IgD-negative memory B cell (primary cell): ENCODE results near the gene BSND. TPM values are rescaled to one million over a fixed set of nuclear protein-coding genes. Genes with fewer than 3 reads are reported as not detected.

Experiments
- H3K27ac Mint-ChIP-seq, 3 donors: one replicate each; pipeline ENCODE4 v1.8.0; 2020 to 2022; ENCODE audit warnings: mild to moderate bottlenecking in 3 of 3, mixed read lengths in 3 of 3, moderate library complexity in 1 of 3
- H3K27me3 Mint-ChIP-seq: one replicate; pipeline ENCODE4 v1.8.0; 2021; ENCODE audit warnings: mixed read lengths
- H3K36me3 Mint-ChIP-seq: one replicate; pipeline ENCODE4 v1.8.0; 2020; ENCODE audit warnings: mild to moderate bottlenecking, mixed read lengths
- H3K4me1 Mint-ChIP-seq, 3 donors: one replicate each; pipeline ENCODE4 v1.8.0; 2020 to 2022; ENCODE audit warnings: mixed read lengths in 3 of 3, mild to moderate bottlenecking in 1 of 3
- H3K4me3 Mint-ChIP-seq, 4 donors: one replicate each; pipeline ENCODE4 v1.8.0; 2020 to 2022; ENCODE audit warnings: mild to moderate bottlenecking in 4 of 4, mixed read lengths in 4 of 4, moderate library complexity in 3 of 4
- H3K9me3 Mint-ChIP-seq, 3 donors: one replicate each; pipeline ENCODE4 v1.8.0; 2020 to 2021; ENCODE audit warnings: mixed read lengths in 3 of 3, mild to moderate bottlenecking in 1 of 3
- polyA plus RNA-seq: library from polyadenylated mRNA; unstranded; fragments of 300-500 nt; fragmentation: Illumina TruSeq; gene quantifications from one replicate; pipeline ENCODE4 v1.2.3, GENCODE V29; 2021

The BSND gene
- polyA plus RNA-seq, 1 donor from 2014 or later, result not detected

DNA sequence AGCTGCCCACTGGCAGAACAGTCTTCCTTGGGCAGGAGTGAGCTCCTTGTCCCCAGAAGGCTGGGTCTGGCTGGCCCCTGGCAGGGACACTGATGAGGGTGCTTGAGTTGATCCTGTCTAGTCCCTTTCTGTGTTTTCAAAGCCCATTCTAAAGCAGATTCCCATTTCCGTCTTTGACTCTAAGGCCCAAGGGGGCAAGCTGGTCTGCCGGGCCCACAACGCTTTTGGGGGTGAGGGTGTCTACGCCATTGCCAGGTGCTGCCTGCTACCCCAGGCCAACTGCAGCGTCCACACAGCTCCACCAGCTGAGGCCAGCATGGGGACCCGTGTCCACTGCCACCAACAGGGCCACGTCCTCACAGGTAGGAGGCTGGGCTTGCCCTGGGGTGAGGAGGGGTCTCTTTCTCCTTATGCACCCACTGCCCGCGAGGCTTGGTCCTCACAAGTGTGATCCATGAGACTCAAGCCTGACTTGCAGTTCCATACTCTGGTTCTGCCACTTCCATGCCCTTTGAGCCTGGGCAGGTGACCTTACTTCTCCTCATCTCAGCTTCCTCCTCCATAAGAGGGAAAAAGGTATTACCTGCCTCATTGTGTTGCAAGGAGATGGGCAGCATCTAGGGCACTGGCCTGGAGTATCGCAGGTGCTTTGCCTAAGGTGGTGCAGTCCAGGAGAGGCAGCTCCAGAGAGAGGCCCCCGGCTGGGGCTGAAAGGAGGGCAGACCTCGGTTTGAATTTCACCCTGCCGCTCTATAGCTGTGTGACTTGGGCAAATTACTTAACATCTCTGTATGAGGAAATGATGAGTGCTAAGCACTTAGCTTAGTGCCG is 60.8 kb downstream of the BSND start:
- Mint-ChIP-seq H3K4me1 (no peaks in the 10 kb centered on the region), H3K27me3 (no peaks in the 10 kb centered on the region), H3K9me3 (no peaks in the 10 kb centered on the region), H3K27ac (no peak overlapping the region), H3K4me3 (no peak overlapping the region), H3K36me3 (no peaks in the 10 kb centered on the region)

DNA sequence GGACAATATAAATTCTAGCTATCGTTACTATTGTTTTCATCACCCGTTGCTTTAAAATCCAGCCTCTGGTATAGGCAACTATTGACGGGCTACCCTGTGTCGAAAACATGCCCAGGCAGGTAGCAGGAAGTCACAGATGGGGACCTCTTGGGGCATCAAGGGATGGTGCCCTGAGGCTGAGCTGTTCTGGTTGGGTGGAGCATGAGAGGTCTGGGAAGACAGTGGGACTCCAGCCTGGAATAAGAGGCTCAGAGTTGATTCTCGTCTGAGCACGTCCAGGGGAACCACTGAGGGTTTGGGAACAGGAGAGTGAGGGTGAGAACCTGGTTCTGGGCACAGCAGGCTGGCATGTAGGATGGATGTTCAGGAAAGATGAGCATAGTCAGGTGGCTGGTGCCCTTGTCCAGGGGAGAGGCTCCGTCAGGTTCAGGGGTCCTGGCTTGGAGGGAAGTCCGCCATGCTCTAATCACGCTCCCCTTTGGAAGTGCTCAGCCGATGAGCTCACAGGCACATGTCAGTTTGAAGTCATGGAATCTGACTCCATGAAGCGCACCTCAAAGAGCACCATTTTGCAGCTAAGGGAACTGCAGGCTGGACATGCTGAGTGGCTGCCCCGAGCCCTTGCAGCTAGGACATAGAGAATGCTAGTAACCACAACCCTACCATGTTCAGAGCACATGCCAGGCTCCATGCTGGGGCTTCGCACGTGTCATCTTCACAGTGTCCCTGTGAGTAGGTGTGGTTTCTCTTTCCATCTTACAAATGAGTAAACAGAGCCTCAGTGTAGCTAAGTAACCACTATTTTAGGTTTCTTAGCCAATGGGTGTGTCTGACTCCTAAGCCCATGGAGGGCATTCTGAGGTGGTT is 61.6 kb downstream of the BSND start:
- Mint-ChIP-seq H3K4me1 (peaks cover 0 to 4% (median 0%) of the 10 kb centered on the region in 3 donors), H3K36me3 (no peaks in the 10 kb centered on the region), H3K27me3 (no peaks in the 10 kb centered on the region), H3K9me3 (no peaks in the 10 kb centered on the region), H3K4me3 (no peak overlapping the region), H3K27ac (no peak overlapping the region)

DNA sequence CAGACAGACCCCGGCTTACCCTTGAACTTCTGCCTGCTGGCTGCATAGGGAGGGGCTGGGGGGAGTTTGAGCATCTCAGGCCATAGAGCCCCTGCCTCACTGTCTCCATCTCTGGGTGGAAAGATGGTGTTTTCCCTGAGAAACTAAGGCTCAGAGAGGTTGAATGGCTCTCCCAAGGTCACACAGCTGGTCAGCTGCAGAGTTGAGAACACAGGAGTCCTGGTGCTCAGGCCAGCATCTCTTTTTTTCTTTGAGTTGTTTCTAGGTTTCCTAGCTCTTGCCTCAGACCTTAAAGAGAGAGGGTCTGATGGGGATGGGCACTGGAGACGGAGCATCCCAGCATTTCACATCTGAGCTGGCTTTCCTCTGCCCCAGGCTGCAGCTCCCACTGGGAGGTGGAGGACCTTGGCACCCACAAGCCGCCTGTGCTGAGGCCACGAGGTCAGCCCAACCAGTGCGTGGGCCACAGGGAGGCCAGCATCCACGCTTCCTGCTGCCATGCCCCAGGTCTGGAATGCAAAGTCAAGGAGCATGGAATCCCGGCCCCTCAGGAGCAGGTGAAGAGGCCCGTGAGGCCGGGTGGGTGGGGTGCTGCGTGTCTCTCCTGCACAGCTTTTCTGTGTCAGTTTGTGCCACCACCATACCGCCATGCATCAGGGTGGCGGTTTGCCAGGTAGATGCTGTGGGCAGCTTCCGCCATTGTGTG is 62.4 kb downstream of the BSND start:
- Mint-ChIP-seq H3K4me3 (no peak overlapping the region), H3K4me1 (peaks cover 0 to 4% (median 0%) of the 10 kb centered on the region in 3 donors), H3K27me3 (no peaks in the 10 kb centered on the region), H3K36me3 (no peaks in the 10 kb centered on the region), H3K9me3 (no peaks in the 10 kb centered on the region), H3K27ac (no peak overlapping the region)

Other genes with a start within 250 kb of the BSND start
- 2.6 TPM for gene PARS2, start 234.4 kb upstream of the BSND start, polyA plus RNA-seq
- 3.6 TPM for gene TTC22, start 197.6 kb upstream of the BSND start, polyA plus RNA-seq
- gene DHCR24, start 111.7 kb upstream of the BSND start, polyA plus RNA-seq, result 6.9 TPM
- gene TMEM61, start 18.3 kb upstream of the BSND start, polyA plus RNA-seq, result not detected
- gene PCSK9, start 40.6 kb downstream of the BSND start, polyA plus RNA-seq, result not detected
- 10.2 TPM for gene USP24, start 216.4 kb downstream of the BSND start, polyA plus RNA-seq